ENCODE results near the gene CNGA1.
A peak's percentile ranks its signal among the peaks of the same experiment; 100 is the strongest.
"Not testable (repeated sequence)": the region's sequence is repeated elsewhere in the genome, so short reads cannot be mapped to it uniquely, and the experiment has no call there.

Gene CNGA1

DNA sequence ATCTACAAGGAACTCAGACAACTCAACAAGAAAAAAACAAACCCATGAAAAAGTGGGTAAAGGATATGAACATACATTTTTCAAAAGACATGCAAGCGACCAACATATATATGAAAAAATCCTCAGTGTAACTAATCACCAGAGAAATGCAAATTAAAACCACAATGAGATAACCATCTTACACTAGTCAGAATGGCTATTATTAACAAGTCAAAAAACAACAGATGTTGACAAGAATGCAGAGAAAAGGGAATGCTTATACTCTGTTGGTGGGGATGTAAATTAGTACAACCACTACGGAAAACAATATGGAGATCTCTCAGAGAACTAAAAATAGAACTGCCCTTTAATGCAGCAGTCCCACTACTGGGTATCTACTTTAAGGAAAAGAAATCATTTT, 12.2 kb upstream of the CNGA1 start:
- DNase-seq, result no peak

DNA sequence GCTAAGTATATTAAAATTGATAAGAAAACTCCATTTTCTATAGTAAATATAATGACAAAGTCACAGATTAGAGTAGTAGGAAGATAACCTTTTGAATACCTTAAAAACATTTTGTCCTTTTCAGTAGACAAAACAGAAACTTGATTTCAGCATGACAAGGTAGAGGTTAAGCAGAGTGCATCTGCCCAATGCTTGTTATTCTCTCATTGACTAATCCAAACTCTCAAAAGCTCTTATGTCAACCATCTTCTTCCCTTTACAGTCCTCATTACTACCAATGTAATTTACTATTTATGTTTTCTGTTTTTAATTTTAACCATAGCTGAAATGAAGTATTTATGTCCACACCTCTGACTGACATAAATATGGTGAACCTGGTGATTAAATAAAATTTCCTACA, 11.2 kb upstream of the CNGA1 start:
- no peak for DNase-seq

GRCh38 chr4:48025005-48025404, 8.5 kb upstream of the CNGA1 start:
- DNase-seq, result no peak

DNA sequence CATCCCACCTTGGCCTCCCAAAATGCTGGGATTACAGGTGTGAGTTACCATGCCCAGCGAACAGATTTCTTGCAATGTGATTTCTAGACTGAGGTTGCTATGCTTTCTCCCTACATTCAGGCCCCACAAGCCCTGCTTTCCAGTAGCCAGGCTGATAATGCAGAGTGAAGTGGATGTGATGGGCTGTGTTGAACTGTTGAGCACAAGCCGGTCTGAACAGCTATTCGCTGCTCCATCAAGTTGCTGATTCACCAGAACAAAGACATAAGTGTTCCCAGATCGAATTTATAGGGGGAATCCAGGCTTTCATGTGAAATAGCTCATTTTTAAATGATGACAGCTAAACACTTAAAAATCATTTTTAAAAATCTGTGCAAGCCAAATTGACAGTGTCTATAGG, 8.0 kb upstream of the CNGA1 start:
- no peak for DNase-seq

DNA sequence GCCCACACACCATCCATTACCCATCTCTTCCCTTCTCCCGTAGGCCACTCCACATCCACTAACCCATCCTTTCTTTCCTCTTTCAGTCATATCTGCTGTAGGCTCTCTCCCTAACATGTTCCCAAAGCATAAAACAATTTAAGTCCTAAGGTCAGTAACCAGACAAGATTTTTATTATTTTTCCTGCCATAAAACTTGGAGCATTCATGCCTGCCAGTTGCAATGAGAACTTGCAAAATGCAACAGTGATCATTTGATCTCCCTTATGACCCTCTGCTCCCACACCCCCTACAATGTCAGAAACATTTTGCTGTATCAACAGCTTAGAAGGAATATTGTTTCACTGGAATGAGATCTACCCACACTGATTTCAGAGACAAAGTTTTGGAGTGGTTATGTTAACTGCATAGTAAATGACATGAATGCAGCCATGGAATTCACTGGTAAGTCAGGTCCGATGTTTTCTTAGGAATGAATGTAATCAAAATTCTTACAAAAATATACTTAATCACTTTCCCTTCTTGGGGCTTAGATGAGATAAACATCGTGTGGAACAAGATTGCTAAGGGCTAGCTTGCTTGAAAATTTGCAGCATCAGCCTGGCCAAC, 5.8 kb upstream of the CNGA1 start:
- no peak for DNase-seq

- no peak for DNase-seq
These were observed 4.6 kb upstream of the CNGA1 start for GRCh38 chr4:48021100-48021499.

DNA sequence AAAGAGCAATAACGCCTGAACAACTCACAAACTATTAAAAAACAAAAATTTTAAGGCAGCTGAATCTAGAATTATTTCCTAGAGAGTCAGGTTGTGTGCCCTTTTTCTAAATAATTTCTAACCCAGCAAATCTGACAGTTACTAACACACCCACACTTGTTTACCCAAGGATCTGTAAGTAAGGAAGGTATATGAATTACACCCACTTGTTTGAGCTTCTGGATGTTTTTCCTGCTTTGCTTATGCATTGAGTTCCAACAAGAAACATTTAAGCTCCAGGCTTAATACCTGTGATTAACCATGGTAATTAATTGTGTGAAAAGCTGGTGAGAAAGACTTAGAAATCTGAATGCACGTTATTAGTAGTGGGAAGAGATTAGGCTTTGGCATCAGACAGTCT, 1.6 kb upstream of the CNGA1 start:
- no peak for DNase-seq

- DNase-seq, result peak; percentile 53
These were observed 659 bp upstream of the CNGA1 start for GRCh38 chr4:48017108-48017571.

- DNase-seq, result no peak
These were observed 803 bp downstream of the CNGA1 start for GRCh38 chr4:48015678-48016077.

DNA sequence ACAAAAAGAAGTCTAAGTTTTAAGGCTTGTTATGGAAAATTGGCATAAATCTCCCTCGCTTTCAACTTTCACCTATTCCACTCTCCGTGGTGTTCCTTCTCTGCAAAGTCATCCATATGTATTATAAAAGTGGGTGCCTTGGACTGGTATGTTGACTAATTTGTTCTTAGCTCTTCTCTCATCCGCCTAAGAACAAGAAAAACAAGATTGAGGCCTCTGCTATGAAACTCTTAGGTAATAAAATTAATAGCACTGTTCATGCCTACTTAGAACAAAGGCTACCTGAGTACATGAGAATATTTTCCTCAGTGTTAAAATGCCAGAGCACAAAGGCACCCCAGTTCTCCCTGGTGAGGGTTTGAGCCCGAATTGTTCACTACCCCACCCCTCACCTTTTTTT, 1.3 kb downstream of the CNGA1 start:
- DNase-seq, result no peak

- no peak for DNase-seq
These were observed 3.7 kb downstream of the CNGA1 start for GRCh38 chr4:48012824-48013223.

- no peak for DNase-seq
These were observed 4.8 kb downstream of the CNGA1 start for GRCh38 chr4:48011722-48012121.

DNA sequence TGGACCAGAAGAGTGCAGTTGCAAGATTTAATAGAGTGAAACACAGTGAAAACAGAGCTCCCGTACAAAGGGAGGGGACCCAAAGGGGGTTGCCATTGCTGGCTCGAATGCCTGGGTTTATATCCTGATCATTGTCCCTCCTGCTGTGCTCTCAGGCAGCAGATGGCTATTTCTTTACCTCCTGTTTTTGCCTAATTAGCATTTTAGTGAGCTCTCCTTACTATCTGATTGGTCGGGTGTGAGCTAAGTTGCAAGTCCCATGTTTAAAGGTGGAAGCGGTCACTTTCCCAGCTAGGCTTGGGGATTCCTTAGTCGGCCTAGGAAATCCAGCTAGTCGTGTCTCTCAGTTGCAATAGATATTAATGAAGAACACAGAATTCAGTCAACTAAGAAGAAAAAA, 5.6 kb downstream of the CNGA1 start:
- DNase-seq, result not testable (repeated sequence)

DNA sequence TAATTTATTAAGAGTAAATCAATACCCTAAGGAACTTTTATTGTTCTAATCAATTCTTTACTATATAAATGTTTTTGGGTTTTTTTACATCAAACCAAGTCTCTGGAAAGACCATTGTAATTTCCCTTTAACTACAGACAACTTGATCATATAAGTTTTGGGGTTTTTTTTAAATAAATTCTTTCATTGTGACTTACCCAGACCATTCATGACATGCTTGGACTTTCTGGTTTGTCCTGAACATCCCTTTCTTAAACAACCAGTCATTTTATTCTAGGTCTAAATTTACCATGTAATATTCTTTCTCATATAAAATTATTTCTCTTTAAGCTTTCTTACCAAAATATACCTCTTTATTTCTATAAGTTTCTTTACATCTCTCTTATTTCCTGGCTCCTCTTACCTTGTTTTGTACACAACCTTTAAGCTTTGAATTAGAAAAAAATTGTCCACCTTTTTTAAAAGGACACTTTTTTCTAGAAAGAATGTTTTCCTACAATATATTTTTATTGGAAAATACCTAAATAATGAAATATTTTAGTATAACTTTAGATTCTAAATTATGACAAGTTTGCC, 8.4 kb downstream of the CNGA1 start:
- DNase-seq, result no peak

DNA sequence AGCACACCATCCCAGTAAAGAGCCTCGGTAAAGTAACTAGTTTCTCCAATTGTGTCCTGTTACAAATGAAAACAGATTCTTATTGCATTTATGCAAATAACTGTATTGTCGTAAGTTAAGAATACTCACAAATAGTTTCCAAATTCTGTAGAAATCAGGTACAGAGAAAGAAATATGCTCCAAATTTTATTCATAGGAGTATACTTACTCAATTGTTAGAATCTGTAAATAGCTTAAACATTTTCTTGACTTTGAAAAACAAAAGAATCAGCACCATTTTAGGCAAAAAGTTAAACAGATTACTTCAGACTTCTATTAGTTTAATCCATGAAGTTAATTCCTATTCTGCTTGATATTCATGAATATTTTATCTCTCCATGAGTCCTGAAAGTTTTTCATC, 10.7 kb downstream of the CNGA1 start:
- no peak for DNase-seq

DNA sequence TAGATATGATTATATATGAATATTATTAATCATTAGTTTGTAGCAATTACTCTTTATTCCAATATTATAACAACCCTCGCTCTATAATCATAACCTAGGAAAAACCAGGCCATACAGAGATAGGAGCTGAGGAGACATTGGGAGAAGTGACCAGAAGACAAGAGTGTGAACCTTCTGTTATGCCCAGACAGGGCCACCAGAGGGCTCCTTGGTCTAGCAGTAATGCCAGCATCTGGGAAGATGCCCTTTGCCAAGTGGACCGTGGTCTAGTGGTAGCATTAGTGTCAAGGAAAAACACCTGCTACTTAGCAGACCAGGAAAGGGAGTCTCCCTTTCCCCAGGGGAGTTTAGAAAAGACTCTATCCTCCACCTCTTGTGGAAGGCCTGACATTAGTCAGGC, 12.9 kb downstream of the CNGA1 start:
- peak; percentile 30 for DNase-seq

DNA sequence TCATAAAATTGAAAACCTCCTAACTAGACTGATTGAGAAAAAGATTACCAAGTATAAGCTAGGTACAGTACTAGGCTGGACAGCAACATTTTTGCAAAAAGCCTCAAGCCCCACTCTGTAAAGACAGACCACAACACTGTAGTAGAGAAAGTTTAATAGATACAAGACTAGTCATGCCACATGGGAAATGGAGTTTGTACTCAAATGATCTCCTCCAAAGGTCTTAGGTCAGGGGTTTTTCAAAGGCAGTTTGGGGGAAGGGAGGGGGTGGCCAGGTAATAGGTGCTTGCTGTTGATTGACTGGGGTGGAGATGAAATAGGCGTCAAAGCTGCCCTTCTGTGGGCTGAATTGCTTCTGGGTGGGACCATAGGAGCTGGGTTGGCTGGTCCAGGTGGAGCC, 14.2 kb downstream of the CNGA1 start:
- no peak for DNase-seq

- DNase-seq, result no peak
These were observed 20.5 kb downstream of the CNGA1 start for GRCh38 chr4:47996021-47996420.

- not testable (repeated sequence) for DNase-seq
These were observed 24.0 kb downstream of the CNGA1 start for GRCh38 chr4:47992475-47992874.

- no peak for DNase-seq
These were observed 26.3 kb downstream of the CNGA1 start for GRCh38 chr4:47990145-47990544.

GRCh38 chr4:47974566-47974965, 41.9 kb downstream of the CNGA1 start:
- DNase-seq, result no peak

DNA sequence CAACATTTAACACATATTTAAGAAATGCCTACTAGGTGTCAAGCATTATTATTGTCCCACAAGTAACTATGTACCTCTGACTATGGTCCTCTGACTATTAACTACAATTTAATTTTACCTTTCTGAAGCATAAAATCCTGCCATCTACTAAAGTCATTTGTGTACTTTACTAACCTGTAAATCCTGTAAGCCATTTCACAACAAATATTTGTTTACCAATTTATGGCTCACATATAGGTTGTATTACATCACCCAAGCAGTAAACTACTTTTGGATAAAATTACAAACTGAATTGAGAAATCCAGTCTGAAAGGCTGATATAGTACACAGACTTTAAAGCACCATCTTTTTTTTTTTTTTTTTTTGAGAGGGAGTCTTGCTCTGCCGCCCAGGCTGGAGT, 43.8 kb downstream of the CNGA1 start:
- no peak for DNase-seq

- DNase-seq, result no peak
These were observed 44.3 kb downstream of the CNGA1 start for GRCh38 chr4:47972181-47972580.

DNA sequence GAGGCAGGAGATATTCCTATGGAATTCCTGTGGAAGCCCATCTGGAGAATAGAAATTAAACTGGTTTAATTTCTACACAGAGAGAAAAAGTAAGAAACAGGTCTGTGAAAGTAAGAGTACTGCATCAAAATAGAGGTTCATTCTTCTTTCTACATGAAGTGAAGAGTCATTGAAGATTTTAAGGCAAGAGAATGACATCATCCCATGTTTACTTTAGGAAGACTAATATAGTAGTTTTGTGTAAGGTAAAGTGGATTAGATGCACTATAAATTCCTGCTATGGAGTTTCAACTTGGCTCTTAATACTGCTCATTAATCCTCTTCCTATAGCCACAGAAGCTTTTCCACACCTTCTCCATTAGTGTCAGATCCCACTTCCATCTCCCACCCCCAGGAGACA, 47.6 kb downstream of the CNGA1 start:
- DNase-seq, result no peak

GRCh38 chr4:47954677-47955076, 61.8 kb downstream of the CNGA1 start:
- no peak for DNase-seq

Data from stimulated activated CD4-positive, alpha-beta T cell treated with anti-CD3 and anti-CD28 coated beads, Interleukin-12 subunit alpha, Interleukin-12 subunit beta, amount 100 ng/mL, for 4 hours (primary cell).